Measurements from ENCODE around the gene KIF6.

- TF ChIP-seq CHD2 (IDR thresholded peaks at IDR 0.05; ENCODE audit: low read length) (no peak), EZH2 (IDR thresholded peaks at IDR 0.05; ENCODE audit: low read depth, low read length, severe bottlenecking) (no peak), HDAC2 (IDR thresholded peaks at IDR 0.05; ENCODE audit: borderline replicate concordance in 1 of 2, low read depth in 2 of 2, low read length in 2 of 2) (no peak), CTCF (IDR thresholded peaks at IDR 0.05; ENCODE audit: control extremely low read depth in 1 of 3, insufficient read depth in 1 of 3, low read depth in 1 of 3, low read length in 3 of 3) (no peak), JUN (IDR thresholded peaks at IDR 0.05; ENCODE audit: low read depth, low read length) (no peak)
These were observed 386.8 kb downstream of the KIF6 start for GRCh38 chr6:39338397-39338796.

All from H1 (cell line).